Thyroid gland (tissue), 4 donors: ENCODE results near the gene GALNT2. TPM values are rescaled to one million over a fixed set of nuclear protein-coding genes. Genes with fewer than 3 reads are reported as not detected.

Experiments
- DNase-seq, 2 donors: peaks; one replicate each; pipeline ENCODE4 v3.0.0-alpha.2; 2019
- H3K27ac ChIP-seq, 3 donors: fragments of 200-600 bp; sonication (generic); 1 replicate in 2 of 3; 2 replicates in 1 of 3; pipeline ENCODE4 v1.5.1; 2016 to 2019; ENCODE audit warnings: mild to moderate bottlenecking in 1 of 3, moderate library complexity in 1 of 3
- H3K27me3 ChIP-seq: fragments of 200-600 bp; sonication (generic); one replicate; pipeline ENCODE4 v1.5.1; 2019
- H3K36me3 ChIP-seq, 2 donors: fragments of 200-600 bp; sonication (generic); one replicate each; pipeline ENCODE4 v1.5.1; 2016 to 2019
- H3K4me1 ChIP-seq, 2 donors: fragments of 200-600 bp; sonication (generic); one replicate each; pipeline ENCODE4 v1.5.1; 2017 to 2019
- H3K4me3 ChIP-seq, 3 donors: fragments of 200-600 bp; sonication (generic); replicated peaks in 1 of 3; 1 replicate in 2 of 3; 2 replicates in 1 of 3; pipeline ENCODE4 v1.5.1; 2016; ENCODE audit warnings: mild to moderate bottlenecking in 1 of 3
- H3K9me3 ChIP-seq: fragments of 200-600 bp; sonication (generic); one replicate; pipeline ENCODE4 v1.5.1; 2017
- POLR2A ChIP-seq, 2 donors: fragments of 450-650 bp; IDR thresholded peaks; one replicate each; pipeline ENCODE4 v1.6.1; 2017; ENCODE audit warnings: antibody characterized with exemption in 2 of 2, mild to moderate bottlenecking in 2 of 2, moderate library complexity in 1 of 2
- WGBS, 2 donors: methylation state at CpG; one replicate each; pipeline ENCODE4 v1.1.5; 2017; 5-methylcytosine and 5-hydroxymethylcytosine counted together
- intact Hi-C: fragments of 100-400 bp; cut with DNase I; formaldehyde crosslinking; loops from one replicate; pipeline ENCODE4 v1.15.1; 2023
- total RNA-seq, 4 donors: library from RNA; depleted of rRNA; stranded (reverse); fragments of >200 nt; gene quantifications; one replicate each; pipeline ENCODE4 v1.2.3, GENCODE V29; 2016
- TF ChIP-seq, protein P1 (sequence below), 6 experiments: fragments of 200-600 bp in 3 of 6; fragments of 450-650 bp in 3 of 6; sonication (generic) in 3 of 6; IDR thresholded peaks; one replicate each; pipeline ENCODE4 v1.5.1; 2016 to 2019; ENCODE audit warnings: antibody characterized with exemption in 6 of 6, mild to moderate bottlenecking in 2 of 6, inconsistent platforms in 1 of 6, moderate library complexity in 1 of 6

GALNT2 gene
- total RNA-seq, 4 donors from 2014 or later, result 26.2 to 48.9 (median 42.3) TPM

DNA sequence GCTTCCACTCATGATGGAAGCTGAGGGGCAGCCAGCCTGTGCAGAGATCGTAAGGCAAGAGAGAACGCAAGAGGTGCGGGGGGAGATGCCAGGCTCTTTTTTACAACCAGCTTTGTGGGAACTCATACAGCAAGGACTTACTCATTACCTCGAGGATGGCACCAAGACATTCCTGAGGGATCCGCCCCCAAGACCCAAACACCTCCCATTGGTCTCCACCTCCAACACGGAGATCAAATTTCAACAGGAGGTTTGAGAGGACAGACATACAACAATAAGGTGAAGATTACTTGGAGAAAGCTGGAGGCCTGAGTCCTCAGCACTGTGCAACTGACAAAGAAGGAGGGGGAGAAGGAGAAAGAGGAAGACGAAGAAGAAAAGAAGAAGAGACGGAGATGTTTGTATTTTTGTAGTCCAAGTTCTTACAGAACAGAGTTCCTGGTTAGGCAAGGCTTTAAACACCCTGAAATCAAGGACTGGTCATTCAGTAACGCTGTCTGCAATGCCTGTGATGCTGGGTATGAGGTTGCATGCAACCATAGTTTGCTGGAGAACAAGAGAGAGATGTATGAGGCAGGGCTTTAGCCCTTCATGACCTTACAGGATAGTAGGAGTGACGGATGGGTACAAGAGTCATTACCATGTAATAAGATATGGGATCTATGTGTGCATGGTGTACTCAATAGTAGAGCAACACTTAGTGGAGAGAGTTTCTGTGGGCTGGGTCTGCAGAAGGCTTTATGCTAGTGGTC lies 19.7 kb upstream of the GALNT2 start:
- no peaks in the 10 kb centered on the region for H3K27me3 ChIP-seq
- 63 to 67% methylated on average over 10 of the region's 10 CpGs for WGBS, 2 donors
- H3K4me3 ChIP-seq, result no peak overlapping the region
- intact Hi-C loops, result no loop called here
- no peaks in the 10 kb centered on the region for H3K9me3 ChIP-seq
- no peak for DNase-seq
- TF ChIP-seq POLR2A (IDR thresholded peaks at IDR 0.05), result no peak
- TF ChIP-seq, protein P1, sequence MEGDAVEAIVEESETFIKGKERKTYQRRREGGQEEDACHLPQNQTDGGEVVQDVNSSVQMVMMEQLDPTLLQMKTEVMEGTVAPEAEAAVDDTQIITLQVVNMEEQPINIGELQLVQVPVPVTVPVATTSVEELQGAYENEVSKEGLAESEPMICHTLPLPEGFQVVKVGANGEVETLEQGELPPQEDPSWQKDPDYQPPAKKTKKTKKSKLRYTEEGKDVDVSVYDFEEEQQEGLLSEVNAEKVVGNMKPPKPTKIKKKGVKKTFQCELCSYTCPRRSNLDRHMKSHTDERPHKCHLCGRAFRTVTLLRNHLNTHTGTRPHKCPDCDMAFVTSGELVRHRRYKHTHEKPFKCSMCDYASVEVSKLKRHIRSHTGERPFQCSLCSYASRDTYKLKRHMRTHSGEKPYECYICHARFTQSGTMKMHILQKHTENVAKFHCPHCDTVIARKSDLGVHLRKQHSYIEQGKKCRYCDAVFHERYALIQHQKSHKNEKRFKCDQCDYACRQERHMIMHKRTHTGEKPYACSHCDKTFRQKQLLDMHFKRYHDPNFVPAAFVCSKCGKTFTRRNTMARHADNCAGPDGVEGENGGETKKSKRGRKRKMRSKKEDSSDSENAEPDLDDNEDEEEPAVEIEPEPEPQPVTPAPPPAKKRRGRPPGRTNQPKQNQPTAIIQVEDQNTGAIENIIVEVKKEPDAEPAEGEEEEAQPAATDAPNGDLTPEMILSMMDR (IDR thresholded peaks at IDR 0.05), result no peak
- no peaks in the 10 kb centered on the region for H3K4me1 ChIP-seq
- no peak overlapping the region for H3K27ac ChIP-seq
- no peaks in the 10 kb centered on the region for H3K36me3 ChIP-seq

DNA sequence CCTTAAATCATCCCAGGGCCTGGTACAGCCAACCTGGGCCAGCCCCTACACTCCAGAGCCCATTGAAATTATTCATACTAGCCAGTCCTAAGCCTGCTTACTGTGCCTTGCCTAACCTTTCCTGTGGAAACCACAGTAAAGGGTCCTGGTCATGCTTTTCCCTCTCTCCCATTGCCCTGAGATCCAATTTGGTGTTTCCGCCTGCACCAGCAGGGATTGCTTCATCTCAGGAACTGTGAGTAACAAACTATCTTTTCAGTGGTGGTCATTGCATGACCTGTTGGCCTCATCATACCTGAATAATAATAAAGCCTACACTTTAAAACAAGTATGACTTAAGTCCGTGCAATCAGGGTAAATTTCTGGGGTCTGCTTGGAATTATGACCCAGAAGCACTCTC lies 18.7 kb upstream of the GALNT2 start:
- TF ChIP-seq, protein P1 (IDR thresholded peaks at IDR 0.05), result no peak
- no peak for TF ChIP-seq POLR2A (IDR thresholded peaks at IDR 0.05)
- no peak for DNase-seq
- Histone ChIP-seq H3K27ac (no peak overlapping the region), H3K27me3 (no peaks in the 10 kb centered on the region), H3K4me1 (no peaks in the 10 kb centered on the region), H3K9me3 (no peaks in the 10 kb centered on the region), H3K36me3 (no peaks in the 10 kb centered on the region), H3K4me3 (no peak overlapping the region)
- intact Hi-C loops, result no loop called here
- 91 to 97% methylated on average over 2 of the region's 2 CpGs for WGBS, 2 donors

DNA sequence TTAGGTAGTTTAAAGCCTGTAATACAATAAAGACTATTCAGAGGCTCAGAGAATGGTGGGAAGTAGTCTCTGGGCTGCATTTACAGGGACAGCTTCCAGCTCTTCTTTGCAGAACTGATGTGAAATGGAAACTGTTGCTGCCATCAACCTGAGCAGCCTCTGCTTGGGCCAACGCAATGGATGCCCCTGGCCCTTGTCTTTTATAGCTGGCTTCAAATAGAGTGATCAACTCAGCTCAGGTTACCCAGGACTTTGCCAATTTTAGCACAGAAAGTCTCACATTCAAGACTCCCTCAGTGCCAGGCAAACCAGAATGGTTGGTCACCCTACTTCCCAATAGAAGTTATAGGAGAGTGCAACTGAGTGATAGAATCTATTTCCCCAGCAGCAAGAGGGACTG lies 18.1 kb upstream of the GALNT2 start:
- no peak for DNase-seq
- no peak overlapping the region for H3K4me3 ChIP-seq
- H3K27ac ChIP-seq, result no peak overlapping the region
- intact Hi-C loops, result no loop called here
- H3K9me3 ChIP-seq, result no peaks in the 10 kb centered on the region
- WGBS, 2 donors, result 90 to 100% methylated on average over 1 of the region's 1 CpG
- H3K4me1 ChIP-seq, result no peaks in the 10 kb centered on the region
- H3K36me3 ChIP-seq, result no peaks in the 10 kb centered on the region
- H3K27me3 ChIP-seq, result no peaks in the 10 kb centered on the region
- TF ChIP-seq, protein P1 (IDR thresholded peaks at IDR 0.05), result no peak
- no peak for TF ChIP-seq POLR2A (IDR thresholded peaks at IDR 0.05)

DNA sequence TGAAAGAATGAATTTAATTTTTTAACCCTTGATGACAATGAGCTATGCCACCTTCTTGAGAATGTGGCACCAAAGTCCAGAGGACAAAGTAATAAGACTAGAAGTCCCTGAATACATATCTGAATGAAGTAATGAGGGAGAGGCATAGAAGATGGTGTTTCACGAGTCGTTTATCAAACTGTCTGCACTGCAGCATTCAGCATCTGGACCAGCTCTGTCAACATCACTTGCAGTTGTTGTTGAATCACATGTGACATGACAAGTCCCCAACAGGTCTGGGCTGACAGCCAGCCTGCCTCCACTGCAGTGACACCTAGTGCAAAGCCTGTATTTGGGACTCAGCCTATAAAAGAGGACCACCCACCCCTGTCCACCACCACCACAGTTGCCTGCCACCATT lies 17.3 kb upstream of the GALNT2 start:
- Histone ChIP-seq H3K36me3 (no peaks in the 10 kb centered on the region), H3K4me1 (no peaks in the 10 kb centered on the region), H3K9me3 (no peaks in the 10 kb centered on the region), H3K27me3 (no peaks in the 10 kb centered on the region), H3K27ac (no peak overlapping the region), H3K4me3 (no peak overlapping the region)
- WGBS, 2 donors, result 78 to 83% methylated on average over 2 of the region's 2 CpGs
- no peak for DNase-seq
- no peak for TF ChIP-seq POLR2A (IDR thresholded peaks at IDR 0.05)
- TF ChIP-seq, protein P1 (IDR thresholded peaks at IDR 0.05), result no peak
- intact Hi-C loops, result no loop called here

DNA sequence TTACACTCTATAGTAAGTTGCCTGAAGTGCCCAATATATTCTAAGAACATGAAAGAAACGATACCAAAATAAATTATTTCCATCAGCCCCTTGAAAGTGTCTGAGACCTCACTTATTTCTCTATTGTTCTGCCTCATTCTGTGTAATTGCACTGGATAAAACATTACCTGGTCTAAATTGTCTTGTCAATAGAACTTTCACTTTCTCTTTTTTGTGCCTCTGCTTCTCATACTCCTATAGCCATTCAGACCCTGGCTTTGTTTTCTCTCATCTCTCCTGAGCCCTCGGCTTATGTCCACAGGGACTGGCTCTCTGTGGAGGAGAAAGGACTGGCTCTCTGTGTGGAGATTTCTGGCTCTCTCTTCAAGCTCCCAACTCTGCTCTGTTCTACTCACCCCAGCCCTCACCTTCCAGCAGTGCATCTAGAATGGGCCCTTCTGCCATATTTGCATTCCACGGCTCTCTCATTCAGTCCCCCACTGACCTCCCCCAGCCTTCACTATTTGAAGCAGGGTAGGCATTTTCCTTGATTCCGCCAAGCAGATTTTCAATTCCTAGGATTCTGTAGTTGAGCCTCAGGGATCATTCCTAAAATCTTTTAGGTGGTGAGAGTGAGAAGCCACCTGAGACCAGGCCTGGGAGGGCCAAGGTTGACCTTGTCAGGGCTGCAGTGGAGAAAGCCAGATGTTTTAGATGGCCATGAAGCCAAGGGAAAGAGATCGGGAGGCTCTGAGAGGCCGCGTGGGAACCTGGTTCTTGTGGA lies 15.9 kb upstream of the GALNT2 start:
- TF ChIP-seq, protein P1 (IDR thresholded peaks at IDR 0.05), result no peak
- TF ChIP-seq POLR2A (IDR thresholded peaks at IDR 0.05), result no peak
- Histone ChIP-seq H3K4me3 (no peak overlapping the region), H3K27me3 (no peaks in the 10 kb centered on the region), H3K36me3 (no peaks in the 10 kb centered on the region), H3K9me3 (no peaks in the 10 kb centered on the region), H3K4me1 (no peaks in the 10 kb centered on the region), H3K27ac (no peak overlapping the region)
- DNase-seq, result no peak
- intact Hi-C loops, result no loop called here
- 70 to 80% methylated on average over 7 of the region's 7 CpGs for WGBS, 2 donors
